Measurements from ENCODE around the gene TMEM43. TPM values are rescaled to one million over a fixed set of nuclear protein-coding genes. Genes with fewer than 3 reads are reported as not detected.

TMEM43 gene
- total RNA-seq, 1 experiment from 2014 or later, result 32.4 TPM

GRCh38 chr3:14147066-14147435, 22.2 kb downstream of the TMEM43 start:
- Histone ChIP-seq H3K9me2 (ENCODE audit: insufficient read depth) (no peaks in the 10 kb centered on the region), H3K36me3 (ENCODE audit: control insufficient read depth in 1 of 2, insufficient read depth in 2 of 2, low read length in 2 of 2) (peaks cover under 1 to 9% of the 10 kb centered on the region in 2 experiments; a peak in 2 of 4 replicates), H3K4me1 (ENCODE audit: control insufficient read depth in 1 of 2, insufficient read depth in 2 of 2, low read length in 2 of 2) (peaks cover 25 to 30% of the 10 kb centered on the region in 2 experiments), H3K27ac (ENCODE audit: low read depth, low read length) (no peak overlapping the region), H3K4me2 (ENCODE audit: low read length) (no peak overlapping the region), H2AFZ (ENCODE audit: low read depth, low read length, poor library complexity, severe bottlenecking) (no peak overlapping the region), H4K20me1 (ENCODE audit: insufficient read depth) (peaks cover 6% of the 10 kb centered on the region; the same call in 1 of the 2 replicates), H3K79me2 (ENCODE audit: insufficient read depth, low read length) (no peaks in the 10 kb centered on the region), H3K4me3 (replicated peaks in 1 of 2; ENCODE audit: low read depth in 1 of 2, low read length in 2 of 2) (no peak overlapping the region), H3K9me3 (ENCODE audit: control insufficient read depth in 1 of 2, insufficient read depth in 1 of 2, low read depth in 1 of 2, low read length in 2 of 2) (no peaks in the 10 kb centered on the region), H3K9ac (ENCODE audit: low read length) (no peak overlapping the region), H3K27me3 (ENCODE audit: insufficient read depth, low read length) (no peaks in the 10 kb centered on the region)
- CTCF ChIA-PET, result no interaction called here
- intact Hi-C loops (cut with micrococcal nuclease), result no loop called here
- ATAC-seq (no peak), DNase-seq (ENCODE audit: low read depth, low spot score) (no peak)
- no peak for TF ChIP-seq SP1 (IDR thresholded peaks at IDR 0.05; ENCODE audit: low read depth)
- 0 out of 2 replicates have a peak, but pooled peaks have one; percentile 1 for TF ChIP-seq POLR2AphosphoS5 (IDR thresholded peaks at IDR 0.05; ENCODE audit: low read depth, low read length)
- POLR2A ChIA-PET, result no interaction called here
- RAD21 ChIA-PET (ENCODE audit: low non-redundant PET in 1 of 2, low total read pairs in 2 of 2, uncharacterized antibody in 2 of 2, unreplicated experiment in 2 of 2), result no interaction called here
- BruUV-seq (replicated peaks), result no TSS peak

- intact Hi-C loops (cut with micrococcal nuclease), result no loop called here
- CTCF ChIA-PET, result no interaction called here
- peaks cover 3 to 12% of the 10 kb centered on the region in 2 experiments; a peak in 2 of 4 replicates for H3K36me3 ChIP-seq (ENCODE audit: control insufficient read depth in 1 of 2, insufficient read depth in 2 of 2, low read length in 2 of 2)
Measured at GRCh38 chr3:14147617-14148016, 22.8 kb downstream of the TMEM43 start.

More at GRCh38 chr3:14147617-14148016, 22.8 kb downstream of the TMEM43 start:
- TF ChIP-seq ZBTB33 (IDR thresholded peaks at IDR 0.05; ENCODE audit: extremely low read depth, insufficient replicate concordance, low read length) (no peak), RAD21 (IDR thresholded peaks at IDR 0.05; ENCODE audit: low read depth) (no peak), YY1 (IDR thresholded peaks at IDR 0.05; ENCODE audit: extremely low read depth, insufficient replicate concordance, low read depth, low read length) (no peak), POLR2AphosphoS5 (IDR thresholded peaks at IDR 0.05; ENCODE audit: low read depth, low read length) (no peak), MAX (IDR thresholded peaks at IDR 0.05) (no peak), CEBPB (IDR thresholded peaks at IDR 0.05; ENCODE audit: low read depth) (no peak), ZNF274 (IDR thresholded peaks at IDR 0.05; ENCODE audit: low read depth, low read length) (no peak), JUND (IDR thresholded peaks at IDR 0.05) (no peak), CBX3 (IDR thresholded peaks at IDR 0.05; ENCODE audit: low read depth) (no peak), EZH2 (IDR thresholded peaks at IDR 0.05) (no peak), TCF7L2 (IDR thresholded peaks at IDR 0.05; ENCODE audit: borderline replicate concordance, extremely low read depth, insufficient read depth, insufficient read length) (no peak), ELF1 (IDR thresholded peaks at IDR 0.05; ENCODE audit: borderline replicate concordance, low read depth) (no peak), EGR1 (IDR thresholded peaks at IDR 0.05; ENCODE audit: low read depth) (no peak), EZH2phosphoT487 (IDR thresholded peaks at IDR 0.05; ENCODE audit: borderline replicate concordance) (no peak), SP1 (IDR thresholded peaks at IDR 0.05; ENCODE audit: low read depth) (no peak), CTCF (IDR thresholded peaks at IDR 0.05 in 2 of 3, conservative IDR thresholded peaks at IDR 0.05 in 1 of 3; ENCODE audit: borderline replicate concordance in 1 of 3, insufficient read depth in 1 of 3, low read depth in 2 of 3, low read length in 2 of 3) (no peak)
- ChIA-PET RAD21 (ENCODE audit: low non-redundant PET in 1 of 2, low total read pairs in 2 of 2, uncharacterized antibody in 2 of 2, unreplicated experiment in 2 of 2) (no interaction called here), POLR2A (no interaction called here)
- no peaks in the 10 kb centered on the region for H3K9me2 ChIP-seq (ENCODE audit: insufficient read depth)
- H3K4me1 ChIP-seq (ENCODE audit: control insufficient read depth in 1 of 2, insufficient read depth in 2 of 2, low read length in 2 of 2), result peaks cover 25 to 30% of the 10 kb centered on the region in 2 experiments
- H3K9me3 ChIP-seq (ENCODE audit: control insufficient read depth in 1 of 2, insufficient read depth in 1 of 2, low read depth in 1 of 2, low read length in 2 of 2), result no peaks in the 10 kb centered on the region
- no peak overlapping the region for H3K27ac ChIP-seq (ENCODE audit: low read depth, low read length)
- no peak overlapping the region for H3K4me3 ChIP-seq (replicated peaks in 1 of 2; ENCODE audit: low read depth in 1 of 2, low read length in 2 of 2)
- no peak overlapping the region for H3K9ac ChIP-seq (ENCODE audit: low read length)
- DNase-seq (ENCODE audit: low read depth, low spot score), result no peak
- H3K79me2 ChIP-seq (ENCODE audit: insufficient read depth, low read length), result no peaks in the 10 kb centered on the region
- no peak overlapping the region for H2AFZ ChIP-seq (ENCODE audit: low read depth, low read length, poor library complexity, severe bottlenecking)
- peaks cover 6% of the 10 kb centered on the region; the same call in 1 of the 2 replicates for H4K20me1 ChIP-seq (ENCODE audit: insufficient read depth)
- no peak overlapping the region for H3K4me2 ChIP-seq (ENCODE audit: low read length)
- no peaks in the 10 kb centered on the region for H3K27me3 ChIP-seq (ENCODE audit: insufficient read depth, low read length)
- ATAC-seq, result no peak
- BruUV-seq (replicated peaks), result no TSS peak
